Duodenal mucosa (tissue), 2 donors: ENCODE measurements around the gene KIAA0513.

Experiments
- H3K27ac ChIP-seq: one replicate; pipeline ENCODE4 v1.7.0; 2013; ENCODE audit warnings: low read depth, low read length
- H3K27me3 ChIP-seq, 2 donors: one replicate each; pipeline ENCODE4 v1.7.0; 2013; ENCODE audit warnings: low read length in 2 of 2, control low read depth in 1 of 2; ENCODE audit not compliant: insufficient read depth in 2 of 2, control insufficient read depth in 1 of 2
- H3K36me3 ChIP-seq, 2 donors: one replicate each; pipeline ENCODE4 v1.7.0; 2013; ENCODE audit warnings: low read length in 2 of 2, control low read depth in 1 of 2; ENCODE audit not compliant: insufficient read depth in 2 of 2, control insufficient read depth in 1 of 2
- H3K4me1 ChIP-seq, 2 donors: one replicate each; pipeline ENCODE4 v1.7.0; 2013; ENCODE audit warnings: low read length in 2 of 2, control low read depth in 1 of 2; ENCODE audit not compliant: insufficient read depth in 2 of 2, control insufficient read depth in 1 of 2
- H3K4me3 ChIP-seq, 2 donors: one replicate each; pipeline ENCODE4 v1.7.0; 2013; ENCODE audit warnings: low read length in 2 of 2, low read depth in 1 of 2
- H3K9ac ChIP-seq, 2 donors: one replicate each; pipeline ENCODE4 v1.7.0; 2013; ENCODE audit warnings: low read length in 2 of 2, low read depth in 1 of 2
- H3K9me3 ChIP-seq, 2 donors: one replicate each; pipeline ENCODE4 v1.7.0; 2013; ENCODE audit warnings: low read length in 2 of 2, control low read depth in 1 of 2; ENCODE audit not compliant: control insufficient read depth in 1 of 2

KIAA0513 gene

GRCh38 chr16:85077576-85078125, 50.1 kb downstream of the KIAA0513 start:
- H3K27ac ChIP-seq, result no peak overlapping the region
- no peaks in the 10 kb centered on the region for H3K9me3 ChIP-seq
- no peak overlapping the region for H3K9ac ChIP-seq
- peaks cover 0 to 6% of the 10 kb centered on the region in 2 donors for H3K4me1 ChIP-seq
- peaks cover 20 to 42% of the 10 kb centered on the region in 2 donors for H3K36me3 ChIP-seq
- H3K27me3 ChIP-seq, result no peaks in the 10 kb centered on the region
- H3K4me3 ChIP-seq, result no peak overlapping the region

GRCh38 chr16:85078226-85078625, 50.6 kb downstream of the KIAA0513 start:
- peaks cover 17 to 36% of the 10 kb centered on the region in 2 donors for H3K36me3 ChIP-seq
- no peak overlapping the region for H3K9ac ChIP-seq
- H3K4me3 ChIP-seq, result no peak overlapping the region
- no peak overlapping the region for H3K27ac ChIP-seq
- no peaks in the 10 kb centered on the region for H3K27me3 ChIP-seq
- no peaks in the 10 kb centered on the region for H3K9me3 ChIP-seq
- H3K4me1 ChIP-seq, result peaks cover under 1 to 12% of the 10 kb centered on the region in 2 donors

- Histone ChIP-seq H3K4me1 (peaks cover 5 to 14% of the 10 kb centered on the region in 2 donors), H3K9ac (no peak overlapping the region), H3K27ac (no peak overlapping the region), H3K36me3 (peaks cover 17 to 31% of the 10 kb centered on the region in 2 donors), H3K9me3 (no peaks in the 10 kb centered on the region), H3K27me3 (no peaks in the 10 kb centered on the region), H3K4me3 (no peak overlapping the region)
Measured at GRCh38 chr16:85078952-85079351, 51.4 kb downstream of the KIAA0513 start.

- no peak overlapping the region for H3K9ac ChIP-seq
- peaks cover 17 to 27% of the 10 kb centered on the region in 2 donors for H3K36me3 ChIP-seq
- H3K27ac ChIP-seq, result no peak overlapping the region
- no peaks in the 10 kb centered on the region for H3K9me3 ChIP-seq
- no peak overlapping the region for H3K4me3 ChIP-seq
- peaks cover 5 to 14% of the 10 kb centered on the region in 2 donors for H3K4me1 ChIP-seq
- no peaks in the 10 kb centered on the region for H3K27me3 ChIP-seq
Measured at GRCh38 chr16:85079785-85080570, 52.4 kb downstream of the KIAA0513 start.

- Histone ChIP-seq H3K27ac (no peak overlapping the region), H3K36me3 (peaks cover 15 to 26% of the 10 kb centered on the region in 2 donors)
Measured at GRCh38 chr16:85081038-85081437, 53.4 kb downstream of the KIAA0513 start.

GRCh38 chr16:85081765-85082164, 54.2 kb downstream of the KIAA0513 start:
- H3K27ac ChIP-seq, result no peak overlapping the region
- no peaks in the 10 kb centered on the region for H3K27me3 ChIP-seq
- no peak overlapping the region for H3K9ac ChIP-seq
- H3K36me3 ChIP-seq, result peaks cover 11 to 21% of the 10 kb centered on the region in 2 donors
- peaks cover 10 to 22% of the 10 kb centered on the region in 2 donors for H3K4me1 ChIP-seq
- no peaks in the 10 kb centered on the region for H3K9me3 ChIP-seq
- H3K4me3 ChIP-seq, result no peak overlapping the region

More at GRCh38 chr16:85081038-85081437, 53.4 kb downstream of the KIAA0513 start:
- H3K4me1 ChIP-seq, result peaks cover 5 to 15% of the 10 kb centered on the region in 2 donors
- H3K9ac ChIP-seq, result no peak overlapping the region
- no peak overlapping the region for H3K4me3 ChIP-seq
- H3K9me3 ChIP-seq, result no peaks in the 10 kb centered on the region
- no peaks in the 10 kb centered on the region for H3K27me3 ChIP-seq

GRCh38 chr16:85082173-85083050, 54.8 kb downstream of the KIAA0513 start:
- H3K36me3 ChIP-seq, result peaks cover 11 to 21% of the 10 kb centered on the region in 2 donors
- no peaks in the 10 kb centered on the region for H3K27me3 ChIP-seq
- no peaks in the 10 kb centered on the region for H3K9me3 ChIP-seq
- no peak overlapping the region for H3K9ac ChIP-seq
- H3K4me1 ChIP-seq, result peaks cover 17 to 29% of the 10 kb centered on the region in 2 donors
- no peak overlapping the region for H3K4me3 ChIP-seq
- H3K27ac ChIP-seq, result no peak overlapping the region

GRCh38 chr16:85083051-85083639, 55.5 kb downstream of the KIAA0513 start:
- Histone ChIP-seq H3K27ac (no peak overlapping the region), H3K9me3 (no peaks in the 10 kb centered on the region), H3K27me3 (no peaks in the 10 kb centered on the region), H3K4me1 (peaks cover 19 to 30% of the 10 kb centered on the region in 2 donors), H3K4me3 (no peak overlapping the region), H3K9ac (no peak overlapping the region), H3K36me3 (peaks cover 11 to 18% of the 10 kb centered on the region in 2 donors)

GRCh38 chr16:85084841-85085510, 57.4 kb downstream of the KIAA0513 start:
- no peak overlapping the region for H3K27ac ChIP-seq
- H3K36me3 ChIP-seq, result peaks cover 4 to 5% of the 10 kb centered on the region in 2 donors
- H3K9ac ChIP-seq, result no peak overlapping the region
- H3K4me3 ChIP-seq, result no peak overlapping the region
- no peaks in the 10 kb centered on the region for H3K9me3 ChIP-seq
- H3K27me3 ChIP-seq, result no peaks in the 10 kb centered on the region
- peaks cover 19 to 34% of the 10 kb centered on the region in 2 donors for H3K4me1 ChIP-seq
